ENCODE data around the gene CDR2L.
A peak's percentile ranks its signal among the peaks of the same experiment; 100 is the strongest.
"Not testable (repeated sequence)": the region's sequence is repeated elsewhere in the genome, so short reads cannot be mapped to it uniquely, and the experiment has no call there.

CDR2L gene

DNA sequence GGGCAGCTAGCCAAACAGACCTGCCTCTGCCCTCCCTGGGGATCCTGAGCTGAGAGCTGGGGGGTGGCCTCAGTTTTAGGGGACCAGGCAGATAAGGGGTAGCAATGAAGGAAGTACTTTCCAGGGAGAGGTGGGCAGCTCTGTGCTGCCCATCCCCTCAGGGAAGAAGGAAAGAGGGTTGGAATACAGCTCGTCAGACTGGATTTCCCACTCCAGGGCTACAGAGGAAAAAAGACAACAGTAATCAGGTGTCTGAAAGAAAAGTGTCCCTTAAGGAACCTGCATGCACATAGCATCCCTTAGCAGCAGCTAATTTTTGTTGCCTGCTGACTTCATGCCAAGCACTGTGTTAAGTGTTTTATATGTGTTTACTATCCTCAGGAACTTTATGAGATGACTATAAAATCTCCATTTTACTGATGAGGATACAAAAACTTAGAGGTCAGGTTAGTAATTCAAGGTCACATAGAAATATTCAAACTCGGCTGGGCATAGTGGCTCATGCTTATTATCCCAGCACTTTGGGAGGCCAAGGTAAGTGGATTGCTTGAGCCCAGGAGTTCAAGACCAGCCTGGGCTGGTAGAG, 21.8 kb downstream of the CDR2L start:
- DNase-seq (ENCODE audit: low read depth in 2 of 3, low spot score in 1 of 3) = no peak

DNA sequence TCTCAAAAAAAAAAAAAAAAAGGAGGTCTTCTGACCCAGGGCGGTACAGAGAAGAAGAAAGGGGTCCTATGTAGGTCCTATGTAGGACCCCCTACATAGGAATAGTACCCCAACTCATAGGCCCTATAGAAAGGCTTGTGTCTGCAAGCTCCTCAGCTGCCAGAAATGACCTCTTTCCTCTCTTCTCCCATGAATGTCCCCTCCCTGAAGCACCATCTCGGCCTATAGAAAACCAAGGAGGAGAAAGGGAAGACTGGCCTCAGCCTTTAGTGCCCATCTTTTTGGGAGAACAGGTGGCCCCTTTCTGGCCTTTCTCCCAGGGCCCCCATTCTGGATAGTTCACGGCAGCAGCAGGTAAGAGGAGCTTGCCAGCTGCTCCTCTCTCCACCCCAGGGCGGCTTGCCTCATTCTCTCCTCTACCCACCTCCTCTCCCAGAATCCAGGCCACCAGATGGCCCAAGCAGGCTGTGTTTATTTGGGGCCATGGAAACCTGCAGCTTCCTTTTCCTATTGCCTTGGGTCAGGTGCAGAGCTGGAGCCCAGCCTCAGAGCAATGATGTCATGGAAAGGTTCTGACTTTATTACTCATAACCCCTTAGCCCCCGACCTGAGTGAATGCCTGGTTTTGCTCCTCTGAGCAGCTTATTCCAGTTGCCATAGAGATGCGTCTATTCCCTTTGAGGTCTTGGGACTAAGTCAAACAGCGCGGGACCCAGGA, 23.4 kb downstream of the CDR2L start:
- DNase-seq (ENCODE audit: low read depth in 2 of 3, low spot score in 1 of 3) = no peak

DNA sequence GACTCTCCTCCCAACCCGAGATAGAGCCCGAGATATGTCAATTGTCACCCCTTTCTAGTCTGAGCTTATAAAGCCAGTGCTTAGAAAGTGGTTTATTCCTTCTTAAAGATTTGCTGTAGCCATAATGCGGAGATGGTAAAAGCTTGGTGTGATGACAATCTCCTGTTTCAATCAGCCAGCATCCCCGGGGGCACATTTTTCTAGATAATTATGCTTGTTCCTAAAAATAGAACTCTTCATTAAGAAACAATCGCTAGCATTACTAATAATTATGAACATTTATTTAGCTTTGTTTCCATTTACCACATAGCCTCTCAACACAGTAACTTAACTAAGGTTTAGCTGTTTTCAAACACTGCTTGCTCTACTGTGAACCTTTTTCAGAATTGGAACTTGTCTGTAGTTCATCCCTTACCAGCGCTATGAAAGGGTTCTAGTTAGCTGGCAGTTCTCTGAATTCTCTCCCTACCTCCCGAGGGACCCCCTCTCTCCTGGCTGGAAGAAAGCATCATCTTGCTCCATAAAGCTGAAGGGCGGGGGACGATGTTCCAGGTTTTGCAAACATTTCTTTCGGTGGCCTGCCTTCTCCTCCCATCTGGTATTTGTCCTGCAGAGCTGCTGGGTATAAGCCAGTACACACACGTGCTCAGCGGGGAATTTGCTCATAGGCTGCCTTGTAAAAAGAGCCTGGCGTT, 24.1 kb downstream of the CDR2L start:
- DNase-seq (ENCODE audit: low read depth in 2 of 3, low spot score in 1 of 3) = no peak

DNA sequence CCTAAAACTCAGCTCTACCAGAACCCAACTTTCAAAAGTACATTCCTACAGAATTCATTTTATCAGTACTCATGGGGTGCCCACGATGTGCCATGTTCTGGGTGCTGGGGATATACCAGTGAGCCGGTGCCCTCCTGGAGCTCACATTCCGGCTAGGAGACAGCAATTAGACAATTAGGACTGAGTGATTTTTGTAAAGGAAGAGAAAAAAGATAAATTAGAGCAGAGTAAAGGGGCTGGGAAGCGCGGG, 24.6 kb downstream of the CDR2L start:
- DNase-seq (ENCODE audit: low read depth in 2 of 3, low spot score in 1 of 3) = no peak

DNA sequence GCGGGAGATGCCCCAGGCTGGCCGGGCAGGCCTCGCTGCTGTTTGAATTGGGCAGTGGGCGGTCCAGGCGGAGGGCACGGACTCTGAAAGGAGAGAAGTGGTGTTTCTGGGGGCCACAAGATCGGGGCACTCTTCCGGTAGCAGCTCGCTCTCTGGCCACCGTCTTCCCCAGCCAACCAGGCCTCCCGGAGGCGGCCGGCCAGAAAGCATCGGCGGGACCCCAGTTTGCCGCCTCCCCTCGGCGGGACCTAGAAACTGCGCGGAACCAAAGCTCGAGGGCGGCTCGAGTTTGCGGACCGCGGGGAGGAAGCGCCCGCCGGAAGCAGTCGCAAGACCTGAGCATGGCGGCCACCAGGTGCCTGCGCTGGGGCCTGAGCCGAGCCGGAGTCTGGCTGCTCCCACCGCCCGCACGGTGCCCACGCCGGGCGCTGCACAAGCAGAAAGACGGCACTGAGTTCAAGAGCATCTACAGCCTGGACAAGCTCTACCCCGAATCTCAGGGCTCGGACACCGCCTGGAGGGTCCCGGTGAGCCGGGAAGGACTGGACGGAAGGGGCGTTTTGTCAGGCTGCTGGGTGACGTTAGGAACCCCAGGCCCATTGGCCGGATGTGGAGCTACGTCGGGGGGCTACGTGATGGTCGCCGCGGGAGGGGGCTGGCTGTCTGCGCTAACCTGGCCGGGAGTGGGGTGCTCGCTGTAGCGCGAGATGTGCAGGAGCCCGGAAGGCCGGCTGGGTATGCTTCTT, 25.1 kb downstream of the CDR2L start, which contains the start of gene MRPL58:
Gene MRPL58 (plus strand): TSS at position 325 of the 746 bp plus-strand sequence. CDS start 17 bp downstream, at position 342.
- DNase-seq (ENCODE audit: low read depth in 2 of 3, low spot score in 1 of 3) = peak; percentile 75 to 78 (median 78)

DNA sequence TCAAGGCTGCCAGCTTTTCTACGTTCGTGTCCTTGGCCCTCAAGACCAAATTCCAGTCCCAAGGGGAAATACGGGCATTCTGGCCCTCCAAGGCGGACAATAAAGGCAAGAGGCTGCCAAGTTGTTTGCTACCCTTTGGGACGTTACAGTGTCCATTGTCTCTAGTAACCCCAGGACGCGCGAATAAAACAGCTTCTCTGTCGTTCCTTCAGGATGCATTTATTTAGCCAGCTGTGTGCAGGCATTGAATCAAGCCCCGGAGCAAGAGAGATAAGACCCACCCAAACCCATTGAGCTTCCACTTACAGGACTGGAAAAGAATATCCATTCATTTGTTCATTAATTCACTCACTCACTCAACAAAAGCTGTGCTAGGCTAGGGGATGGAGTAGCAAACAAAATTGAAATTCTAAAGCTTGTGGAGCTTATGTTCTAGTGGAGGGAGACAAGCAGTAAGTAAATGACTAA, 25.7 kb downstream of the CDR2L start:
- no peak for DNase-seq (ENCODE audit: low read depth in 2 of 3, low spot score in 1 of 3)

DNA sequence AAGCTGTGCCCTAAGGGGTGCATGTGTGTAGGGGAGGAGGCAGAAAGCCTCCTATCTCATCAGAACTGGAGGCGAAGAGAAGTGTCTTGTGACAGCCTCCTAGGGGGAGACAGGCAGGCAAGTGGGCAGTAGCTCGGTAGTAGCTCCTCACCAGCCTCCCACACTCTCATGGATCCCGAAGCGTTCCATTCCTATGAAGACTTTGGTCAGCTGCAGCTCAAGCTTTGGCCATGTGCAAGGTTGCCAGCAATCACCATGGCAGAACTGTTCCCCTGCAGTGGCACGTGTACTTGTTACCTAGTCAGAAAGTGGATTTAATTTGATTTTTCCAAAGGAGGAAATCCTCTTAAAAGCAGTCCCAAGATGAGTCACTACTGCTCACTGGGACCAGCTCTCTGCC, 31.7 kb downstream of the CDR2L start:
- DNase-seq (ENCODE audit: low read depth in 2 of 3, low spot score in 1 of 3) = no peak

DNA sequence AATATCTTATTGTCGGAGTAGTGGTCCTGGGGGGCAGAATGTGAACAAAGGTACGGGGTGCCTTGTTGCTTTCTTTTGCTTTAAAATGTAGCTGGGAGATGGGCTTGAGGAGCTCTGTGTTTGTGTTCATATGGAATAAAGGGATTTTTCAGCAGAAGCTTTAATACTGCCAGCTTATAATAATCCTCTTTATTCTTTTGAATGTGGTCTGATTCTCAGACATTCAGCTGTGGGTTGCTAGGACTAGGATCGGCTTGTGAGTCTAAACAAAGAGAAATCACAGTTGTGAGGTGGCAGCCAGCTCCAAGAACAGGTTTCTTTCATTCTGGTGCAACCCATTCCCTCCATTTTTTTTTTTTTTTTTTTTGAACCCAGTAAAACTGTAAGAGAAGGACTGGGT, 32.3 kb downstream of the CDR2L start:
- DNase-seq (ENCODE audit: low read depth in 2 of 3, low spot score in 1 of 3) = no peak

DNA sequence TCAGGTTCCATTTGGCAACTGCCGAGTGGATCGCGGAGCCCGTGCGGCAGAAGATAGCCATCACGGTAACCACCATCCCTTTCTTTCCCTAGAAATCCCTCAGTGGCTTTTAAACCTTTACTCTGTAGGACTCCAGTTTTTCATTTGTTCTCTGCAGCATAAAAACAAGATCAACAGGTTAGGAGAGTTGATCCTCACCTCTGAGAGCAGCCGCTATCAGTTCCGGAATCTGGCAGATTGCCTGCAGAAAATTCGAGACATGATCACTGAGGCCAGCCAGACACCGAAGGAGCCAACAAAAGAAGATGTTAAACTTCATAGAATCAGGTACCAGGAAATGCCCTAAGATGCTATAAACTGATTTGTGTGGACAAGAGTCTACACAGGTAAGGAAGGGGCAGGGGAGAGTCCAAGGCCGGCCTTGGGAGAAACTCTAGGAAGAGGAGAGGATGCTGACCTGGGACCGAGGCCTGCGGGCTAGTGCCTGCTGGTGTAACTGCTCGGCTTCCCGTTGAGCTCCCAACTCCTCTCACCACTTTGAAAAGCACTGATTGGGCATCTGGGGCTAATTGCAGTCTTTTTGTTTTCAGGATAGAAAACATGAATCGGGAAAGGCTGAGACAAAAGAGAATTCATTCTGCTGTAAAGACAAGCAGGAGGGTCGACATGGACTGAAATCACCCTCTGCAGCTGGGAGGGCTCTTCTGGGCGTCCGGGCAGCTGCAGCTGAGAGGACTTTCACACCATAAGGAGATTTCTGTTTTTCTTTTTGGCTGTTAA, 33.1 kb downstream of the CDR2L start:
- no peak for DNase-seq (ENCODE audit: low read depth in 2 of 3, low spot score in 1 of 3)

DNA sequence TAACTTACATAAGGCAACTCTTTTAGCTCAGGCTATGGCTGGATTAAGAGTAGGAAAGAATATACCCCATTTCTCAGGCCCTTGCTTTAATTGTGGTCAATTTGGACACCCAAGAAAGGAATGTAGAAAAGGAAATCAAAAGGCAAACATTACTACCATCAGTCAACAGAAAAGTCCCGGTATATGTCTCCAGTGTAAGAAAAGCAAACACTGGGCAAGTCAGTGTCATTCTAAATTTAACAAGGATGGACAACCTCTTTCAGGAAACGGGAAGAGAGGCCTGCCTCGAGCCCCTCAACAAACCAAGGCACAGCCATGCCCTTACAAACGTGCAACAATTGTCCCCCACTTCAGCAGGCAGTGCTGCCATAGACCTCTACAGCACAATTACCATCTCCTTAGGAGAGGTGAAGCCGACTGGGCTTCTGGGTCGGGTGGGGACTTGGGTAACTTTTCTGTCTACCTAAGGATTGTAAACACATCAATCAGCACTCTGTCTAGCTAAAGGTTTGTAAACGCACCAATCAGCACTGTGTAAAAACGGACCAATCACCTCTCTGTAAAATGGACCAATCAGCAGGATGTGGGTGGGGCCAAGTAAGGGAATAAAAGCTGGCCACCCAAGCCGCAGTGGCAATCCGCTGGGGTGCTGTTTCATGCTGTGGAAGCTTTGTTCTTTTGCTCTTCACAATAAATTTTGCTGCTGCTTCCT, 37.4 kb downstream of the CDR2L start:
- DNase-seq (ENCODE audit: low read depth in 2 of 3, low spot score in 1 of 3) = peak in 1 of 3 donors; percentile 43

DNA sequence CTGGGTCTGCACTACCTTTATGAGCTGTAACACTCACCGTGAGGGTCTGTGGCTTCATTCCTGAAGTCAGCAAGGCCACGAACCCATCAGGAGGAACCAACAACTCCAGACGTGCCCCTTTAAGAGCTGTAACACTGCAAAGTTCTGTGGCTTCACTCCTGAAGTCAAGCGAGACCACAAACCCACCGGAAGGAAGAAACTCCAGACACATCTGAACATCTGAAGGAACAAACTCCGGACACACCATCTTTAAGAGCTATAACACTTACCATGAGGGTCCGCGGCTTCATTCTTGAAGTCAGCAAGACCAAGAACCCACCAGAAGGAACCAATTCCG, 37.9 kb downstream of the CDR2L start:
- not testable (repeated sequence) for DNase-seq (ENCODE audit: low read depth in 2 of 3, low spot score in 1 of 3)

DNA sequence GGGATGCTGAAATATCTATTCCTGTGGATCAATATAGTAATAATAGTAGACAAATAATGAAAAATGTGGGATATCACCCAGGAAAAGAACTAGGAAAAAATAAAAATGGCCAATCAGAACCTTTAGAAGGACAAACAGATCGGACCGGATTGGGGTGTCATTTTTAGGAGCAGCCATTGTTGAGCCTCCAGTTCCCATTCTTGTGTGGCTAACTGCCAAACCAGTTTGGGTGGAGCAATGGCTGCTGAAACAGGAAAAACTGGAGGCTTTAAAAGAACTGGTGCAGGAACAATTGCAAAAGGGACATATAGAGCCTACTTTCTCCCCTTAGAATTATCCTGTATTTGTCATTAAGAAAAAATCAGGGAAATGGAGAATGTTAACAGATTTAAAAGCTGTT, 39.2 kb downstream of the CDR2L start:
- DNase-seq (ENCODE audit: low read depth in 2 of 3, low spot score in 1 of 3) = not testable (repeated sequence)

DNA sequence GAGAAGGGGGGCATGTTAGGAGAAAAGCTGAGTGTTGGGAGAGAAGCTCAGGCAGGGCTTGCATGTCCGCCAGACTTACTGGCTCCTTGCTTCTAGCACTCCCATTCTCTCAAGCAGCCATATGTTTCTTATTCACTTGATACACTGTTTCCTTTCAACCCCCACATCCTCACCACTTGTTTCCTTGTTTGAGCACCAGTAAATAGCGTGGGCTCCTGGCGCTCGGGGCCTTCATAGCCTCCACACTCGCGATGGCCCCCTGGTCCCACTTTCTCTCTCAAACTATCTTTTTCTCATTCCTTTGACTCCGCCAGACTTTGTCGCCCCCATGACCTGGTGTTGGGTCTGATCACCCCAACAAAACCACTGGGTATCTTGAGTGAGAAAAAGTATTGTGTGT, 42.7 kb downstream of the CDR2L start:
- DNase-seq (ENCODE audit: low read depth in 2 of 3, low spot score in 1 of 3) = no peak

DNA sequence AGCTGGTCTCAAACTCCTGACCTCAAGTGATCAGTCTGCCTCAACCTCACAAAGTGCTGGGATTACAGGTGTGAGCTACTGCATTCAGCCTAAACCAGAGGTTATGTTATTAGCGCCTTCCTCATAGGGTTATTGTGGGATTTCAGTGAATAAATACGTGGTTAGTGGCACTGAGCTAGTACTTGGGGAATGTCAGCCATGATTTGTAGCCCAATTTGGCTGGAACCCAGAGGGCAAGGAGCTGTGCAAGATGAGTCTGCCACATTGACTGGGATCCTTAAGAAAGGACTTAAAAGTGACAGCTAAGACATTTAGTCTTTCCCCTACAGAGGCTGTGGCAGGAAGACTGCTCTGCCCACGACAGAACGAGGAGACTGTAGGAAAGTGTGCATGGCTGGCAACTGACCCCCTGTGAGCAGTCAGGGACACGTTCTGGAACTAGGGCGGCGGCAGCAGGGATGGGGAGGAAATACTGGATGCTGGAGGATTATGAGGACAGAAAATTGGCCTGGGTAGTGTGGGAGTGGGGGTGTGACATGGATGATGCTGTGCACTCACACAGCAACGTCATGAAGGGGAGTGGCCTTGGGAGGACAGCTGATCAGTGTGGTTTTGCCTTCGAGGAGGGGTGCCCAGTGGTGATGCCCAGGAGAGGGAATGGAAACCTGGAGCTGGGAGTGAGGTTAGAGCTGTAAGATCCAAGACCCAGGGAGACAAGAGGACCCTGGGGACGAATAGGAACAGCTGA, 44.7 kb downstream of the CDR2L start:
- peak in 2 of 3 donors; percentile 48 to 54 for DNase-seq (ENCODE audit: low read depth in 2 of 3, low spot score in 1 of 3)

DNA sequence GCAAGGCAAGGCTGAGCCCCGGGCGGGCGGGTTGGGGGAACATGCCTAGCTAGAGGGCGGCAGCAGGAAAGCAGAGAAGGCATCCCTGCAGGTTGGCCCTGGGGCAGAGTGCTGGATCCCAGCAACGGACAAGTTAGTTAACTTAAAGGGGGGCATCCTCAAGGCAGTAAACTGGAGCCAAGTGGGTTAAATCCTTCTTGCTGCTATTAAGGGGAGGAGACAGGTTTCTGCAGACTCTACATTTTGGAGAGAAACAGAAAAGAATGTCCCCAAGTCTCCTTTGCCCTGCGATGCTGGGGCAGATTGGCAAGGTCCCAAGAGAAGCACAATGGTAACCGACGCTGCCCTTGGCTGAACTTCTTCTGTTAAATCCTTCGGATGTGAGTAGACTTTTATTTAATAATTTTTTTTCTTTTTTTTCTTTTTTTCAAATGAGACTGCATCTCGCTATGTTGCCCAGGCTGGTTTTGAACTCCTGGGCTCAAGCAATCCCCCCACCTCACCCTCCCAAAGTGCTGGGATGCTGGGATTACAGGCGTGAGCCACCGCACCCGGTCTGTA, 45.4 kb downstream of the CDR2L start:
- DNase-seq (ENCODE audit: low read depth in 2 of 3, low spot score in 1 of 3) = no peak

DNA sequence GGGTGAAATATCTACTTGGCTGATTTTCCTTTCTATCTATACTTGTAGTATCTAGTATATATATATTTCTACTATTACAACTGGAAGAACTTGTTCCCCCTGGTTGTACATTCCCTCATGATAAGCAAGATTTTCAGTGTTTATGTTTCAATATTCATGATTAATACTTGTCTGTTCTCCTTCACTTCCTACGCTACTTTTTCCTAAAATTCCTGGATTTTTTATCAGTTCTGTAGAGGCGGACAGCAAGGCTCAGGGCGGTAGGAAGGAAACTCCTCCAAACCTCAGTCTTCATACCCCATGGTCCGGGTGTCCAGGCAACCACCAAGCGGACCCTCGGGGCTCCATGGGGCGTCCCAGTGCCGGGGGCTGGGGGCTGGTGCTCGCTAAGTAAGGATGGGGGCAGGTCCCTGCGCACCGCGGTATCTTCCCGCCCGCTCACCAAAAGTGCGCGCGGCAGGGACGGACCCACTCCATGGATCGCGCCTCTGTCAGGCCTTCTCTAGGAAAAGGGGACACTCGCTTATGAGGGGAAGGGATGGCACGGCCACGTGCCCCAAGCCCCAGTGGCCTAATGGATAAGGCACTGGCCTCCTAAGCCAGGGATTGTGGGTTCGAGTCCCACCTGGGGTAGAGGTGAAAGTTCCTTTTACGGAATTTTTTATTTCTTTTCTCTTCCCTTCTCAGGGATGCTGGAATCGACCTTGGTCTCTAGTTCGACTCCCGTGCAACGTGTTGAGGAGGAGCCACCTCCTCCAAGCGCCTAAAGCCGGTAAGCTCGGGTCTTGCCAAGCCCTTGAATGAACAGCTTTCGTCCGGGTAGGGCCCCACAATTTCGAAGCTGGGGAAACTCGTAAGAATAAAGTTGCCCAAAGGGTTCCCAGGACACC, 46.2 kb downstream of the CDR2L start:
- peak; percentile 88 to 100 (median 97) for DNase-seq (ENCODE audit: low read depth in 2 of 3, low spot score in 1 of 3)

DNA sequence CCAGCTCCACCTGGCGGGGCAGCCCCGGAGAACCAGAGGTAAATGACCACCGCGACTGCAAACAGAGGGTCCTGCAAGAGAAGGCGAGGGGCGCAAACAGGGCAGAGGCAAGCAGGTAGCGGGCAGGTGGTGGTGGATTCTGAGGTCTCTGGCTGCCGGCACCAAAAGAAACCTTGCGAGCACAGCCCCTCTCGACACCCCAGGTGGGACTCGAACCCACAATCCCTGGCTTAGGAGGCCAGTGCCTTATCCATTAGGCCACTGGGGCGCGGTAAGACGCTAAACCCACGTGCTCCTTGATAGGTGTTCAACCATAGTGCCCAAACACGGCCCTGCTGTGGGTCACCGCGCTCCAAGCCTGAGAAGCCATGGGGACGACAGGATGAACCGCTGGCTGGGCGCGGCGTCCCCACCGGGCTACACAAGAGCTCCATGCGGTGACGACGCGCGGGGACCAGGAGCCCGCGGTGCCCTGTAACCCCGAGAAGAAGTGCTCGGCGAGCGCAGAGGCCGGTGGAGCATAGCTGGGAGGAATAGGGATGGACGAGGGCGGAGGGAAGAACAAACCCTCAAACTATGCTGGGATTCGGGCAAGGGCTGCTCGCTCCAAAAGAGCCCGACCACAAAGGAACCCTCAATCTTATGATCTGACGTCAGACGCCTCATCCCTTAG, 46.9 kb downstream of the CDR2L start:
- DNase-seq (ENCODE audit: low read depth in 2 of 3, low spot score in 1 of 3) = peak; percentile 89 to 98 (median 95)

Data from stimulated activated CD4-positive, alpha-beta T cell treated with anti-CD3 and anti-CD28 coated beads, Interleukin-12 subunit alpha, Interleukin-12 subunit beta, amount 100 ng/mL, for 48 hours (primary cell).